Measurements from ENCODE around the gene C19orf38. TPM values are rescaled to one million over a fixed set of nuclear protein-coding genes. Genes with fewer than 3 reads are reported as not detected.
"Not testable (repeated sequence)": the region's sequence is repeated elsewhere in the genome, so short reads cannot be mapped to it uniquely, and the experiment has no call there.

The C19orf38 gene
- polyA plus RNA-seq, 1 of the 3 experiments (the other 2 are of a cell fraction) = 0.15 TPM

DNA sequence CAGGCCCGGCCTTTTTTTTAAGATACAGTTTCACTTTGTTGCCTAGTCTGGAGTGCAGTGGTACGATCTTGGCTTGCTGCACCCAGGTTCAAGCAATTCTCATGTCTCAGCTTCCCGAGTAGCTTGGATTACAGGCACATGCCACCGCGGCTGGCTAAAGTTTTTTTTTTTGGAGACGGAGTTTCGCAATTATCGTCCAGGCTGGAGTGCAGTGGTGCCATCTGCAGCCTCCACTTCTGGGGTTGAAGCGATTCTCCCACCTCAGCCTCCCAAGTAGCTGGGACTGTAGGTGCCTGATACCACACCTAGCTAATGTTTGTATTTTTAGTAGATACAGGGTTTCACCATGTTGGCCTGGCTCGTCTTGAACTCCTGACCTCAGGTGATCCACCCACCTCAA lies 18.3 kb downstream of the C19orf38 start (continued):
- no peak for TF ChIP-seq RCOR1 (IDR thresholded peaks at IDR 0.05; ENCODE audit: low read length)

DNA sequence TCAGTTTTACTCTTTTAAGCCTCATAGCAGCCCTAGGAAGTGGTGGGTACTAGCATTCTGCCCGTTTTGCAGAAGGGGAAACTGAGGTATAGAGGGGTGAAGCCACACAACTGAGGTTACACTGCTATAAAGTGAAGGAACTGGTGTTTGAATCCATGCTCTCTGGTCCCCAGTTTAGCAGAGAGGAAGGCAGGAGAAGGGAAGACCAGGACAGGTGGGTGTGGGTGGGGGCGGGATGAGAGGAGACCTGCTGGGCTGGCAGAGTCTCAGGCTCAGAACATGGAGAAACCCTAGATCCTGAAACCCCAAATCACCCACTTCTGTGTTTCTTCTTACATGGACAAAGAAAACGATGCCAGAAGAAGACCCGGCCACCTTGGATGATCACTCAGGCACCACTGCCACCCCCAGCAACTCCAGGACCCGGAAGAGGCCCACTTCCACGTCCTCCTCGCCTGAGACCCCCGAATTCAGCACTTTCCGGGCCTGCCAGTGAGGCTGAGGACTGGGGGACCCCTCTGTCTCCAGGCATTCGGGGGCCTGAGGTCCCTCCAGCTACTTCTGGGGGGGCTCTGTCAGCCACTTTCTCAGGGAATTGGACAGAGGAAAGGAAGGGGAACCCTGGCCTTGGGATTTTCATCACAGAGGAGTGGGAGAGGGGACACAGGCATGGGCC lies 20.8 kb downstream of the C19orf38 start:
- Histone ChIP-seq H3K4me3 (ENCODE audit: low read depth in 2 of 2, low read length in 1 of 2) (no peak overlapping the region), H3F3A (replicated peaks; ENCODE audit: insufficient read depth) (peaks cover 9% of the 10 kb centered on the region), H3K9me2 (no peaks in the 10 kb centered on the region), H3K9ac (no peak overlapping the region), H3K9me3 (no peaks in the 10 kb centered on the region), H3K79me2 (ENCODE audit: insufficient read depth) (peaks cover 24% of the 10 kb centered on the region), H4K20me1 (ENCODE audit: insufficient read depth) (no peaks in the 10 kb centered on the region; the same call in 1 of the 2 replicates), H3K4me1 (ENCODE audit: control insufficient read depth in 1 of 2, insufficient read depth in 2 of 2, low read depth in 1 of 2, low read length in 1 of 2) (peaks cover 8 to 10% of the 10 kb centered on the region in 2 experiments; a peak in 1 of 4 replicates), H3K4me2 (no peak overlapping the region), H2AFZ (ENCODE audit: low read depth) (no peak overlapping the region), H3K27me3 (ENCODE audit: insufficient read depth) (no peaks in the 10 kb centered on the region), H3K36me3 (replicated peaks in 1 of 2; ENCODE audit: control insufficient read depth in 1 of 2, insufficient read depth in 2 of 2, low read length in 1 of 2) (no peaks in the 10 kb centered on the region), H3K27ac (ENCODE audit: low read depth in 2 of 2, low read length in 1 of 2) (no peak overlapping the region)
- no peak for TF ChIP-seq RFX5 (IDR thresholded peaks at IDR 0.05; ENCODE audit: low read length)
- no peak for TF ChIP-seq NRF1 (IDR thresholded peaks at IDR 0.05; ENCODE audit: low read depth, low read length)
- no peak for TF ChIP-seq YY1 (IDR thresholded peaks at IDR 0.05; ENCODE audit: low read depth)
- no peak for TF ChIP-seq NFIC (IDR thresholded peaks at IDR 0.05; ENCODE audit: borderline replicate concordance)
- no peak for TF ChIP-seq FOSL2 (IDR thresholded peaks at IDR 0.05; ENCODE audit: borderline replicate concordance, low read depth)
- TF ChIP-seq, protein P1, sequence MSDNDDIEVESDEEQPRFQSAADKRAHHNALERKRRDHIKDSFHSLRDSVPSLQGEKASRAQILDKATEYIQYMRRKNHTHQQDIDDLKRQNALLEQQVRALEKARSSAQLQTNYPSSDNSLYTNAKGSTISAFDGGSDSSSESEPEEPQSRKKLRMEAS (IDR thresholded peaks at IDR 0.05; ENCODE audit: low read depth) = no peak
- TF ChIP-seq TEAD4 (IDR thresholded peaks at IDR 0.05; ENCODE audit: borderline replicate concordance, insufficient read depth) = no peak
- no peak for TF ChIP-seq GATA2 (CRISPR knock-in tag; IDR thresholded peaks at IDR 0.05)
- TF ChIP-seq RCOR1 (IDR thresholded peaks at IDR 0.05; ENCODE audit: low read length) = no peak
- TF ChIP-seq, protein P2, sequence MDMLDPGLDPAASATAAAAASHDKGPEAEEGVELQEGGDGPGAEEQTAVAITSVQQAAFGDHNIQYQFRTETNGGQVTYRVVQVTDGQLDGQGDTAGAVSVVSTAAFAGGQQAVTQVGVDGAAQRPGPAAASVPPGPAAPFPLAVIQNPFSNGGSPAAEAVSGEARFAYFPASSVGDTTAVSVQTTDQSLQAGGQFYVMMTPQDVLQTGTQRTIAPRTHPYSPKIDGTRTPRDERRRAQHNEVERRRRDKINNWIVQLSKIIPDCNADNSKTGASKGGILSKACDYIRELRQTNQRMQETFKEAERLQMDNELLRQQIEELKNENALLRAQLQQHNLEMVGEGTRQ (IDR thresholded peaks at IDR 0.05; ENCODE audit: borderline replicate concordance, low read depth, low read length) = no peak
- TF ChIP-seq MXI1 (IDR thresholded peaks at IDR 0.05; ENCODE audit: low read depth, low read length) = no peak
- TF ChIP-seq, protein P3, sequence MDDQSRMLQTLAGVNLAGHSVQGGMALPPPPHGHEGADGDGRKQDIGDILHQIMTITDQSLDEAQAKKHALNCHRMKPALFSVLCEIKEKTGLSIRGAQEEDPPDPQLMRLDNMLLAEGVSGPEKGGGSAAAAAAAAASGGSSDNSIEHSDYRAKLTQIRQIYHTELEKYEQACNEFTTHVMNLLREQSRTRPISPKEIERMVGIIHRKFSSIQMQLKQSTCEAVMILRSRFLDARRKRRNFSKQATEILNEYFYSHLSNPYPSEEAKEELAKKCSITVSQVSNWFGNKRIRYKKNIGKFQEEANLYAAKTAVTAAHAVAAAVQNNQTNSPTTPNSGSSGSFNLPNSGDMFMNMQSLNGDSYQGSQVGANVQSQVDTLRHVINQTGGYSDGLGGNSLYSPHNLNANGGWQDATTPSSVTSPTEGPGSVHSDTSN (IDR thresholded peaks at IDR 0.05) = no peak
- ChIA-PET CTCF (interaction anchor here (0.8 to 1.6 kb wide), 5 partner anchors 11 to 168 kb away, joined by 3 to 5 read pairs (median 3); partner anchors contain the start of genes DNM2, QTRT1 and TMED1), POLR2A (no interaction called here)
- DNase-seq = no peak
- 83% methylated on average over 10 of the region's 10 CpGs for WGBS (ENCODE audit: low lambda C conversion rate)

DNA sequence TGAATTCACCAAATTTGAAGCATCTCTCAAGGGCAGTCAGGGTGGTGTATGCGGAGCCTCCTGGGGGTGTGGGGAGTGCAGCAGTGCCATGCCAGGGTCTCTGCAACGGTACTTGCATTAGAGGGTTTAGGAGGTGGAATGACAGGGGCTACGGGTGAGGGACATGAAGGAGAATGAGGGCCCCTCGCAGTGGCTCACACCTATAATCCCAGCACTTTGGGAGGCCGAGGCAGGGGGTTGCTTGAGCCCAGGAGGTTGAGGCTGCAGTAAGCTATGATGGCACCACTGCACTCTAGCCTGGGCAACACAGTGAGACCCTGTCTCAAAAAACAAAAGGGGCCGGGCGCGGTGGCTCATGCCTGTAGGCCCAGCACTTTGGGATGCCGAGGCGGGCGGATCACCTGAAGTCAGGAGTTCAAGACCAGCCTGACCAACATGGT lies 21.7 kb downstream of the C19orf38 start:
- not testable (repeated sequence) for H3K9me3 ChIP-seq; H3K9me2 ChIP-seq; H3K27me3 ChIP-seq (ENCODE audit: insufficient read depth); H3K36me3 ChIP-seq (replicated peaks in 1 of 2; ENCODE audit: control insufficient read depth in 1 of 2, insufficient read depth in 2 of 2, low read length in 1 of 2); H3K4me3 ChIP-seq (ENCODE audit: low read depth in 2 of 2, low read length in 1 of 2); H4K20me1 ChIP-seq (ENCODE audit: insufficient read depth); H3K4me2 ChIP-seq; H3K9ac ChIP-seq; H3K4me1 ChIP-seq (ENCODE audit: control insufficient read depth in 1 of 2, insufficient read depth in 2 of 2, low read depth in 1 of 2, low read length in 1 of 2); DNase-seq; H3F3A ChIP-seq (replicated peaks; ENCODE audit: insufficient read depth)
- POLR2A ChIA-PET = interaction anchor here (0.5 kb wide), 1 partner anchor 380 kb away, joined by 4 read pairs; no protein-coding TSS in a partner anchor
- WGBS (ENCODE audit: low lambda C conversion rate) = 100% methylated on average over 11 of the region's 11 CpGs
- CTCF ChIA-PET = interaction anchor here (0.7 to 1.7 kb wide), 4 partner anchors 9 to 404 kb away, joined by 3 to 18 read pairs (median 4); partner anchors contain the start of genes QTRT1 and TMED1
- peak overlapping the region; percentile 93; the same call in 1 of the 2 replicates for H2AFZ ChIP-seq (ENCODE audit: low read depth)
- peak overlapping the region in 1 of 2 experiments; percentile 62; a peak in 1 of 4 replicates for H3K27ac ChIP-seq (ENCODE audit: low read depth in 2 of 2, low read length in 1 of 2)
- peaks cover 33% of the 10 kb centered on the region for H3K79me2 ChIP-seq (ENCODE audit: insufficient read depth)
